Upper lobe of left lung (tissue), 6 donors: Measurements from ENCODE around the gene PSMG3. TPM values are rescaled to one million over a fixed set of nuclear protein-coding genes. Genes with fewer than 3 reads are reported as not detected.

Source experiments
- ATAC-seq, 2 donors: fragments of 200-7000 bp; cut with Tn5 transposase; one replicate each; pipeline ENCODE4 v1.9.1; 2022; ENCODE audit warnings: mild to moderate bottlenecking in 2 of 2, moderate library complexity in 2 of 2; ENCODE audit not compliant: low FRiP score in 2 of 2
- DNase-seq, 2 donors: peaks; one replicate each; pipeline ENCODE4 v3.0.0-alpha.2; 2019 to 2020
- H3K27ac ChIP-seq, 4 donors: fragments of 200-600 bp; sonication (generic); one replicate each; pipeline ENCODE4 v1.5.1; 2016 to 2019
- H3K27me3 ChIP-seq, 4 donors: fragments of 200-600 bp; sonication (generic); one replicate each; pipeline ENCODE4 v1.5.1; 2017 to 2019
- H3K36me3 ChIP-seq, 4 donors: fragments of 200-600 bp; sonication (generic); one replicate each; pipeline ENCODE4 v1.5.1; 2016 to 2019
- H3K4me1 ChIP-seq, 4 donors: fragments of 200-600 bp; sonication (generic); one replicate each; pipeline ENCODE4 v1.5.1; 2018 to 2019
- H3K4me3 ChIP-seq, 4 donors: fragments of 200-600 bp; sonication (generic); one replicate each; pipeline ENCODE4 v1.5.1; 2017 to 2019; ENCODE audit warnings: mild to moderate bottlenecking in 2 of 4, moderate library complexity in 1 of 4
- H3K9me3 ChIP-seq, 4 donors: fragments of 200-600 bp; sonication (generic); one replicate each; pipeline ENCODE4 v1.5.1; 2018 to 2019
- EP300 ChIP-seq, 4 donors: sonication (generic); formaldehyde crosslinking; IDR thresholded peaks; one replicate each; pipeline ENCODE4 v1.5.1; 2017; ENCODE audit warnings: antibody characterized with exemption in 4 of 4, control low read depth in 2 of 4
- POLR2A ChIP-seq, 4 donors: fragments of 450-650 bp; IDR thresholded peaks; one replicate each; pipeline ENCODE4 v1.5.1; 2016 to 2017; ENCODE audit warnings: antibody characterized with exemption in 4 of 4, mild to moderate bottlenecking in 2 of 4
- POLR2AphosphoS5 ChIP-seq, 2 donors: sonication (generic); formaldehyde crosslinking; IDR thresholded peaks; one replicate each; pipeline ENCODE4 v1.5.1; 2017; ENCODE audit warnings: antibody characterized with exemption in 2 of 2
- WGBS, 2 donors: methylation state at CpG; one replicate each; pipeline ENCODE4 v1.1.5; 2017 to 2018; 5-methylcytosine and 5-hydroxymethylcytosine counted together
- total RNA-seq, 6 donors: library from RNA; depleted of rRNA in 4 of 6; stranded (reverse); fragments of >200 nt in 4 of 6; gene quantifications; one replicate each; pipeline versions ENCODE4 v1.1.0 to v1.2.1, GENCODE V29; 2016 to 2021
- TF ChIP-seq, protein P1 (sequence below), 6 experiments: fragments of 450-650 bp in 4 of 6; fragments of 200-600 bp in 2 of 6; sonication (generic) in 2 of 6; IDR thresholded peaks; one replicate each; pipeline ENCODE4 v1.5.1; 2016 to 2019; ENCODE audit warnings: antibody characterized with exemption in 6 of 6
- donor health status: DM: no; HTN: no; CAD: no; lungs with moderate emphysema.
- donor health status: DM: no; HTN: yes; CAD: no; lungs with severe emphysema.

PSMG3 gene
- total RNA-seq, 6 donors from 2014 or later, result 19.0 to 53.1 (median 21.6) TPM

DNA sequence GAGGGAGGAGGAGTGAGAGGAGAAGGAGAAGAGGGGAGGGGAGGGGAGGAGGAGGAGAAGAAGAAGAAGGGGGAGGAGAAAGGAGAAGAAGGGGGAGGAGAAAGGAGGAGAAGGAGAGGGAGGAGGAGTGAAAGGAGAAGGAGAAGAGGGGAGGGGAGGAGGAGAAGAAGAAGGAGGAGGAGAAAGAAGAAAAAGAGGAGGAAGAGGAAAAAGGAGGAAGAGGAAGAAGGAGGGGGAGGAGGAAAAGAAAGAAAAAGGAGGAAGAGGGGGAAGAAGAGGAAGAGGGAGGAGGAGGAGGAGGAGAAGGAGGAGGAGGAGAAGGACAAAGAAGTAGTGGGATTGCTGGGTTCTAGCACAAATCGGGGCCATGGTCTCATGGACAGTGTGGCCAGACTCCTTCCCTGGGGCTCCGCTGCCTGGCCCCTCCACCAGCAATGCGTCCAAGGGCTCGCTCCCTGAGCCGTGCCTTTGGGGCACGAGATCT lies 43.5 kb downstream of the PSMG3 start:
- TF ChIP-seq EP300 (IDR thresholded peaks at IDR 0.05) (no peak), POLR2AphosphoS5 (IDR thresholded peaks at IDR 0.05) (no peak), POLR2A (IDR thresholded peaks at IDR 0.05) (no peak)
- TF ChIP-seq, protein P1, sequence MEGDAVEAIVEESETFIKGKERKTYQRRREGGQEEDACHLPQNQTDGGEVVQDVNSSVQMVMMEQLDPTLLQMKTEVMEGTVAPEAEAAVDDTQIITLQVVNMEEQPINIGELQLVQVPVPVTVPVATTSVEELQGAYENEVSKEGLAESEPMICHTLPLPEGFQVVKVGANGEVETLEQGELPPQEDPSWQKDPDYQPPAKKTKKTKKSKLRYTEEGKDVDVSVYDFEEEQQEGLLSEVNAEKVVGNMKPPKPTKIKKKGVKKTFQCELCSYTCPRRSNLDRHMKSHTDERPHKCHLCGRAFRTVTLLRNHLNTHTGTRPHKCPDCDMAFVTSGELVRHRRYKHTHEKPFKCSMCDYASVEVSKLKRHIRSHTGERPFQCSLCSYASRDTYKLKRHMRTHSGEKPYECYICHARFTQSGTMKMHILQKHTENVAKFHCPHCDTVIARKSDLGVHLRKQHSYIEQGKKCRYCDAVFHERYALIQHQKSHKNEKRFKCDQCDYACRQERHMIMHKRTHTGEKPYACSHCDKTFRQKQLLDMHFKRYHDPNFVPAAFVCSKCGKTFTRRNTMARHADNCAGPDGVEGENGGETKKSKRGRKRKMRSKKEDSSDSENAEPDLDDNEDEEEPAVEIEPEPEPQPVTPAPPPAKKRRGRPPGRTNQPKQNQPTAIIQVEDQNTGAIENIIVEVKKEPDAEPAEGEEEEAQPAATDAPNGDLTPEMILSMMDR (IDR thresholded peaks at IDR 0.05), result no peak
- 46 to 64% methylated on average over 6 of the region's 6 CpGs for WGBS, 2 donors
- ATAC-seq (peak in 1 of 2 donors; percentile 72), DNase-seq (peak in 1 of 2 donors; percentile 41)
- H3K27ac ChIP-seq, result no peak overlapping the region
- H3K4me1 ChIP-seq, result peaks cover 0 to 8% (median 3%) of the 10 kb centered on the region in 4 donors
- H3K4me3 ChIP-seq, result no peak overlapping the region
- no peaks in the 10 kb centered on the region for H3K9me3 ChIP-seq
- H3K36me3 ChIP-seq, result no peaks in the 10 kb centered on the region
- no peaks in the 10 kb centered on the region for H3K27me3 ChIP-seq

DNA sequence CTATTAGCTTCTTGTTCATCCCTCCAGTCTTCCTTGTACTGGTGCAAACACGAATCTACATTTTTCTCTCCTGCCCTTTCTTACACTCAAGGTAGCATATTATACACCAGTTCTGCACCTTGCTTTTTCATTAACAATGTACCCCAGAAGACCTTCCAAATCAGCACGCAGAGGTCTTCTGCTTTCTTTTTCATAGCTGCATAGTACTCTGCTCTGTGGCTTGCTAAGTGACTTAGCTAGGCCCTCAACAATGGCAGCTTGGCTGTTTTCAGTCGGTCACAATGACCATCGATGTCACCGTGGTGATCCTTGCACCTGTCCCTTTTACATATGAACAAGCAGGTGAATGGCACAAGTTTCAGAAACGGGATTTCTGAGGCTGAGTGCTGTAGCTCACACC lies 44.4 kb downstream of the PSMG3 start:
- H3K36me3 ChIP-seq, result no peaks in the 10 kb centered on the region
- H3K4me1 ChIP-seq, result peaks cover 0 to 6% (median 2%) of the 10 kb centered on the region in 4 donors
- no peaks in the 10 kb centered on the region for H3K9me3 ChIP-seq
- no peak for TF ChIP-seq EP300 (IDR thresholded peaks at IDR 0.05)
- no peak for TF ChIP-seq POLR2AphosphoS5 (IDR thresholded peaks at IDR 0.05)
- TF ChIP-seq POLR2A (IDR thresholded peaks at IDR 0.05), result no peak
- TF ChIP-seq, protein P1 (IDR thresholded peaks at IDR 0.05), result no peak
- WGBS, 2 donors, result 86 to 91% methylated on average over 6 of the region's 6 CpGs
- H3K27me3 ChIP-seq, result no peaks in the 10 kb centered on the region
- ATAC-seq (no peak), DNase-seq (no peak)
- H3K4me3 ChIP-seq, result no peak overlapping the region
- no peak overlapping the region for H3K27ac ChIP-seq

DNA sequence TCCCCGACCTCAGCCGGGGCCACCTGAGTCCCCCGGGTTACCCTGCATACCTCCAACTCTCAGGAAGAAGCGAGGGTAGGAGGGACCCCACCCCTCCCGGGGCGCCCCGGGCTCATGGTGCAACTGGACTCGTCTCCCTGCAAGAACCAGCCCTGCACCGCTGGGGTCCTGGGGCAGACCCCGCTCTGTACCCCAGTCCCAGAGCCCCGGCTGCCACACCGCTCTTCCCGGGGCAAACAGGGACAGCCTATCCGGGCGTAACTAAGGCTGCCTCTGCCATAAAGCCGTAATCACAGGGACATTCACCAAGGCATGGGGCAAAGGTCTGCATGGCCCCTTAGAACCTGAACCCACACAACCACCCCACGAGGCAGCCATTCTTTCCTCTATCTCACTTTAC lies 46.0 kb downstream of the PSMG3 start:
- H3K27me3 ChIP-seq, result no peaks in the 10 kb centered on the region
- ATAC-seq, result peak in 1 of 2 donors; percentile 15
- peak in 1 of 2 donors; percentile 79 for DNase-seq
- no peaks in the 10 kb centered on the region for H3K4me1 ChIP-seq
- no peak overlapping the region for H3K27ac ChIP-seq
- H3K9me3 ChIP-seq, result peaks cover 0 to 3% (median 0%) of the 10 kb centered on the region in 4 donors
- TF ChIP-seq EP300 (IDR thresholded peaks at IDR 0.05) (no peak), POLR2AphosphoS5 (IDR thresholded peaks at IDR 0.05) (no peak), POLR2A (IDR thresholded peaks at IDR 0.05) (no peak)
- TF ChIP-seq, protein P1 (IDR thresholded peaks at IDR 0.05), result no peak
- 64 to 77% methylated on average over 5 to 17 of the region's 17 CpGs for WGBS, 2 donors
- no peak overlapping the region for H3K4me3 ChIP-seq
- no peaks in the 10 kb centered on the region for H3K36me3 ChIP-seq

DNA sequence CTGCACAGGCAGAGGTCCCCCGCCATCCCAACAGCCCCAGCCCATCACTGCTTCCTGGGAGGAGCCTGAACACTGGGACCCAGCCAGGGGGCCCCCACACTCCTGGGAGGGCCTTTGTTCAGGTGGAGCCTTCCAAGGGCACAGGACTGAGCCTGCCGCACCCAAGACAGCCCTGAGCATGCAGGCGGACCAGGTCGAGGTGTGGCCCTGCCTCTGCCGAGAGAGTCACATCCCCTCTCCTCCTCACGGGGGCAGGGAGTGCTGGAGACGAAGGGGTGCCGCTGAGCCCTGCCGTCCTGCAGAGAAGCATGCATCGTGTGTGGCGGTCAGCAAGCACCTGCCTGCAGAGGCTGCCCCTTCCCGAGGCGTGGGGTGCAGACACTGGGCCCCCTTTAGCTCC lies 46.6 kb downstream of the PSMG3 start:
- no peaks in the 10 kb centered on the region for H3K36me3 ChIP-seq
- no peaks in the 10 kb centered on the region for H3K27me3 ChIP-seq
- TF ChIP-seq POLR2AphosphoS5 (IDR thresholded peaks at IDR 0.05) (no peak), EP300 (IDR thresholded peaks at IDR 0.05) (no peak), POLR2A (IDR thresholded peaks at IDR 0.05) (no peak)
- TF ChIP-seq, protein P1 (IDR thresholded peaks at IDR 0.05), result no peak
- WGBS, 2 donors, result 43% methylated on average over 1 to 10 of the region's 13 CpGs
- ATAC-seq, result peak in 1 of 2 donors; percentile 10
- peak in 1 of 2 donors; percentile 65 for DNase-seq
- no peak overlapping the region for H3K4me3 ChIP-seq
- H3K27ac ChIP-seq, result no peak overlapping the region
- peaks cover 0 to 6% (median 0%) of the 10 kb centered on the region in 4 donors for H3K9me3 ChIP-seq
- no peaks in the 10 kb centered on the region for H3K4me1 ChIP-seq

DNA sequence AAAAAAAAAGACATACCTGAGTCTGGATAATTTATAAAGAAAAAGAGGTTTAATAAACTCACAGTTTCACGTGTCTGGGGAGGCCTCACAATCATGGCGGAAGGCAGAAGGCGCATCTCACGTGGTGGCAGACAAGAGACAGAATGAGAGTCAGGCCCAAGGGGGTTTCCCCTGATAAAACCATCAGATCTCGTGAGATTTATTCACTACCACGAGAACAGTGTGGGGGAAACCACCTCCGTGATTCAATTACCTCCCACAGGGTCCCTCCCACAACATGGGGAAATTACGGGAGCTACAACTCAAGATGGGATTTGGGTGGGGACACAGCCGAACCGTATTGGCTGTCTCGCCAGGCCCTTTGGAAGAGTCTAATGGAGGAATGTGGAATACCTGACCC lies 48.4 kb downstream of the PSMG3 start:
- Histone ChIP-seq H3K27ac (no peak overlapping the region), H3K9me3 (peaks cover 0 to 6% (median 0%) of the 10 kb centered on the region in 4 donors), H3K4me1 (no peaks in the 10 kb centered on the region), H3K36me3 (no peaks in the 10 kb centered on the region), H3K27me3 (no peaks in the 10 kb centered on the region), H3K4me3 (no peak overlapping the region)
- ATAC-seq (no peak), DNase-seq (no peak)
- 84 to 85% methylated on average over 11 of the region's 11 CpGs for WGBS, 2 donors
- TF ChIP-seq POLR2A (IDR thresholded peaks at IDR 0.05) (no peak), POLR2AphosphoS5 (IDR thresholded peaks at IDR 0.05) (no peak), EP300 (IDR thresholded peaks at IDR 0.05) (no peak)
- TF ChIP-seq, protein P1 (IDR thresholded peaks at IDR 0.05), result no peak
